Astrocyte (in vitro differentiated cells and primary cell): ENCODE data around the gene KIAA0232. TPM values are rescaled to one million over a fixed set of nuclear protein-coding genes. Genes with fewer than 3 reads are reported as not detected.
A peak's percentile ranks its signal among the peaks of the same experiment; 100 is the strongest.

Experiments
- DNase-seq: peaks from one replicate; pipeline ENCODE4 v3.0.0-alpha.2; 2010; ENCODE audit warnings: low read depth
- FAIRE-seq: peaks from 2 replicates; lab custom pipeline; 2011; peaks lifted over from hg19 to GRCh38; lab: Jason Lieb, UNC
- H2AFZ ChIP-seq: 2 replicates; pipeline ENCODE4 v1.6.0; 2012; ENCODE audit warnings: low read depth, low read length, inconsistent platforms
- H3K27ac ChIP-seq: 2 replicates; pipeline ENCODE4 v1.5.1; 2011; ENCODE audit warnings: low read depth, low read length, inconsistent platforms
- H3K27me3 ChIP-seq: 2 replicates; pipeline ENCODE4 v1.6.0; 2011; ENCODE audit warnings: low read length, inconsistent platforms; ENCODE audit not compliant: insufficient read depth
- H3K36me3 ChIP-seq: 2 replicates; pipeline ENCODE4 v1.5.1; 2011; ENCODE audit warnings: low read length, inconsistent platforms; ENCODE audit not compliant: insufficient read depth
- H3K4me1 ChIP-seq: 2 replicates; pipeline ENCODE4 v1.5.1; 2011; ENCODE audit warnings: low read length, inconsistent platforms; ENCODE audit not compliant: insufficient read depth
- H3K4me2 ChIP-seq: 2 replicates; pipeline ENCODE4 v1.6.0; 2012; ENCODE audit warnings: low read length, inconsistent platforms
- H3K4me3 ChIP-seq: 2 replicates; pipeline ENCODE4 v1.5.1; 2011; ENCODE audit warnings: low read depth, mild to moderate bottlenecking, low read length, inconsistent platforms; ENCODE audit not compliant: insufficient read depth
- H3K79me2 ChIP-seq: 2 replicates; pipeline ENCODE4 v1.6.0; 2012; ENCODE audit warnings: mild to moderate bottlenecking, low read length, inconsistent platforms; ENCODE audit not compliant: insufficient read depth
- H3K9ac ChIP-seq: 2 replicates; pipeline ENCODE4 v1.6.0; 2012; ENCODE audit warnings: mild to moderate bottlenecking, low read length, inconsistent platforms
- H3K9me3 ChIP-seq: 2 replicates; pipeline ENCODE4 v1.5.1; 2012; ENCODE audit warnings: low read depth, mild to moderate bottlenecking, low read length, inconsistent platforms; ENCODE audit not compliant: insufficient read depth
- H4K20me1 ChIP-seq: 2 replicates; pipeline ENCODE4 v1.6.0; 2012; ENCODE audit warnings: low read length, inconsistent platforms; ENCODE audit not compliant: insufficient read depth
- H3K27ac Mint-ChIP-seq: one replicate; pipeline ENCODE4 v1.8.0; 2021; ENCODE audit warnings: mild to moderate bottlenecking, mixed read lengths; ENCODE audit not compliant: unreplicated experiment
- H3K27me3 Mint-ChIP-seq: one replicate; pipeline ENCODE4 v1.8.0; 2021; ENCODE audit warnings: low read depth, mixed read lengths; ENCODE audit not compliant: unreplicated experiment
- H3K36me3 Mint-ChIP-seq: one replicate; pipeline ENCODE4 v1.8.0; 2021; ENCODE audit warnings: low read depth, mixed read lengths; ENCODE audit not compliant: unreplicated experiment
- H3K4me1 Mint-ChIP-seq: one replicate; pipeline ENCODE4 v1.8.0; 2021; ENCODE audit warnings: low read depth, mixed read lengths; ENCODE audit not compliant: unreplicated experiment
- H3K4me3 Mint-ChIP-seq: one replicate; pipeline ENCODE4 v1.8.0; 2021; ENCODE audit warnings: mild to moderate bottlenecking, moderate library complexity, mixed read lengths; ENCODE audit not compliant: unreplicated experiment
- H3K9me3 Mint-ChIP-seq: one replicate; pipeline ENCODE4 v1.8.0; 2021; ENCODE audit warnings: mild to moderate bottlenecking, mixed read lengths; ENCODE audit not compliant: unreplicated experiment
- EZH2 ChIP-seq: IDR thresholded peaks from 2 replicates; pipeline ENCODE4 v1.6.1; 2012; ENCODE audit warnings: mild to moderate bottlenecking, low read length, inconsistent platforms; ENCODE audit not compliant: insufficient read depth
- total RNA-seq: library from RNA; stranded (reverse); gene quantifications from 2 replicates; pipeline ENCODE4 v1.2.1, GENCODE V29; 2021
- TF ChIP-seq, protein P1 (sequence below): IDR thresholded peaks from 2 replicates; pipeline ENCODE4 v1.5.1; 2011; ENCODE audit warnings: low read depth, mild to moderate bottlenecking, inconsistent platforms, low read length, moderate library complexity; ENCODE audit not compliant: insufficient read depth

KIAA0232 gene
- total RNA-seq, 1 donor from 2014 or later = 27.6 TPM

DNA sequence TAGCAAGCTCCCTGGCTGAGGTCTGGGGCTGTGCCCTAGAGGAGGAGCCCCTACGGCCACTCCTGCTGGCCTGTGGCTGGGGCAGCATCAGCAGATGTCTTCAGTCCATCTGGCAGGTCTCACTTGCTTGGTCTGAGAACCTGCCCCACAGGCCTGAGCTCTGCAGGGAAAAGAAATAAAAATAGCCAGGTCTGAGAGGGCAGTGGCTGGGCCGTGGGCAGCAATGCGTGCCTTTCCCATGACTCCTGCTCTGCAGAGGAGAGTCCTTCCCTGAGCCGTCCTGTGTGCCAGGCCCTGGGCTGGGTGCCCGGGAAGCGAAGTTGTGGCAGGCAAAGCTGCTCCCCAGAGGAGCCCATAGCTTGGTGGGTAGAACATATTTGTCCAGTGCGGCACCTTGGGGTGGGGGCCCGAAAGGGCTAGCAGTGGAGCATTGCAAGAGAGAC, 11.3 kb upstream of the KIAA0232 start:
- Mint-ChIP-seq H3K27me3 (peaks cover 39% of the 10 kb centered on the region), H3K9me3 (no peaks in the 10 kb centered on the region), H3K36me3 (peaks cover 3% of the 10 kb centered on the region), H3K4me1 (peaks cover 20% of the 10 kb centered on the region), H3K27ac (no peak overlapping the region), H3K4me3 (no peak overlapping the region)
- TF ChIP-seq, protein P1, sequence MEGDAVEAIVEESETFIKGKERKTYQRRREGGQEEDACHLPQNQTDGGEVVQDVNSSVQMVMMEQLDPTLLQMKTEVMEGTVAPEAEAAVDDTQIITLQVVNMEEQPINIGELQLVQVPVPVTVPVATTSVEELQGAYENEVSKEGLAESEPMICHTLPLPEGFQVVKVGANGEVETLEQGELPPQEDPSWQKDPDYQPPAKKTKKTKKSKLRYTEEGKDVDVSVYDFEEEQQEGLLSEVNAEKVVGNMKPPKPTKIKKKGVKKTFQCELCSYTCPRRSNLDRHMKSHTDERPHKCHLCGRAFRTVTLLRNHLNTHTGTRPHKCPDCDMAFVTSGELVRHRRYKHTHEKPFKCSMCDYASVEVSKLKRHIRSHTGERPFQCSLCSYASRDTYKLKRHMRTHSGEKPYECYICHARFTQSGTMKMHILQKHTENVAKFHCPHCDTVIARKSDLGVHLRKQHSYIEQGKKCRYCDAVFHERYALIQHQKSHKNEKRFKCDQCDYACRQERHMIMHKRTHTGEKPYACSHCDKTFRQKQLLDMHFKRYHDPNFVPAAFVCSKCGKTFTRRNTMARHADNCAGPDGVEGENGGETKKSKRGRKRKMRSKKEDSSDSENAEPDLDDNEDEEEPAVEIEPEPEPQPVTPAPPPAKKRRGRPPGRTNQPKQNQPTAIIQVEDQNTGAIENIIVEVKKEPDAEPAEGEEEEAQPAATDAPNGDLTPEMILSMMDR = no peak
- no peak for TF ChIP-seq EZH2
- Histone ChIP-seq H3K9me3 (no peaks in the 10 kb centered on the region), H3K27ac (no peak overlapping the region), H3K79me2 (no peaks in the 10 kb centered on the region), H3K4me3 (no peak overlapping the region), H3K9ac (no peak overlapping the region), H3K27me3 (peaks cover 7% of the 10 kb centered on the region), H3K4me1 (peaks cover 9% of the 10 kb centered on the region), H3K36me3 (no peaks in the 10 kb centered on the region), H4K20me1 (no peaks in the 10 kb centered on the region), H3K4me2 (no peak overlapping the region), H2AFZ (no peak overlapping the region)
- FAIRE-seq (no peak), DNase-seq (no peak)

DNA sequence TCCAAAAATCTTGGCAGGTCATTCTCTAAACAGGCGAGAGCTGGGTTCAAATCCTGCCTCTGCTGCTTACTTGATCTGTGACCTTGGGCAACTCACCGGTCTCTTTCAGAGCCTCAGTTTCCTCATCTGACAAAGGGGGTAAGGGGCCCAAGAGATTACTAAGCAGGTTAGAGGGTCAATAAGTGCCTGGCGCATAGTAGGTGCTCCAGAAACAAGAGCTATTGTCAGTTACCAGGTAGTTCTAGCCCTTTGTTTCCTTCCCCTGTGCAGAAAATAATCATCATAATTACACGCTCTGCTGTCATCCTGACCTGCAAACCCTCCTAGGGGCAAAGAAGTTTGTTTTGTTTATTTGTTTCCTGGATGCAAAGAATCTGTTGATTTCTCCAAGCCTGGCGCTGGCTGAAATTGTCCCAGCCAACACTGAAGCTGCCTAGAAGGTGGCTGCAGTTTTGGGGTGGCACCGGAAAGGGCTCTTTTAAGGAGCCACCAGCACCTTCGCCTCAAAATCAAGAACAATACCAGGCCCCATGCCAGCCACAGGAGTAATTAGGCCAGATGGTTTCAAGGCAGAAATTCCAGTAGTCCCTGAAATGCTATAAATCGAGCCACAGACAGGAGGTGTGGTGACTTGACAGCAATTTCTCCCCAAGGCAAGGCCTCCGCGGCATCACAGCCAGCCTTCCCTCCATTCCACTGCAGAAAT, 10.2 kb upstream of the KIAA0232 start:
- Histone ChIP-seq H3K27me3 (peaks cover 9% of the 10 kb centered on the region), H3K4me2 (no peak overlapping the region), H4K20me1 (no peaks in the 10 kb centered on the region), H3K27ac (no peak overlapping the region), H3K9me3 (no peaks in the 10 kb centered on the region), H3K4me3 (no peak overlapping the region), H2AFZ (no peak overlapping the region), H3K4me1 (peaks cover 9% of the 10 kb centered on the region), H3K36me3 (no peaks in the 10 kb centered on the region), H3K9ac (no peak overlapping the region), H3K79me2 (no peaks in the 10 kb centered on the region)
- DNase-seq (peak; percentile 51), FAIRE-seq (no peak)
- TF ChIP-seq, protein P1 = no peak
- TF ChIP-seq EZH2 = no peak
- peak overlapping the region; percentile 34 for H3K27ac Mint-ChIP-seq
- peaks cover 17% of the 10 kb centered on the region for H3K4me1 Mint-ChIP-seq
- no peak overlapping the region for H3K4me3 Mint-ChIP-seq
- H3K27me3 Mint-ChIP-seq = peaks cover 38% of the 10 kb centered on the region
- H3K9me3 Mint-ChIP-seq = no peaks in the 10 kb centered on the region
- peaks cover 2% of the 10 kb centered on the region for H3K36me3 Mint-ChIP-seq

DNA sequence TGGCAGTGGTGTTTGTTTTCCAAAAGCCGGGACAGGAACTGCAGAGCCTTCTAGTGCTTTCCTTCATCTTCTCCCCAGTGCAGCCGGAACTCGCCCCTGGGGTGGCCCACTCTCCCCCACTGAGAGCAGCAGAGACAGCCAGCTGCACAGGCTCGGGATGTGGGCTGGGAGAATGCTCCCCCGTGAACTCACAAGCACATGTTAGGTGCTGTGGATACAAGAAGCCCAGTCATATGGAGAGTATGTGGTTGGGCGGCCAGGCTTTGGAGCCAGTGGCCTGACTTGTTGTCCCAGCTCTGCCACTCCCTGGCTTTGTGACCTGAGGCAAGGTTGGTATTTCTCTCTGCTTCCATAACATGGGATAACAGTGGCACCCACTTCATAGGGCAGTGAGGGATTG, 9.4 kb upstream of the KIAA0232 start:
- H3K9ac ChIP-seq = no peak overlapping the region
- no peak for TF ChIP-seq EZH2
- TF ChIP-seq, protein P1 = no peak
- H3K4me1 ChIP-seq = peaks cover 8% of the 10 kb centered on the region
- peaks cover 2% of the 10 kb centered on the region for H3K36me3 Mint-ChIP-seq
- no peak overlapping the region for H3K27ac ChIP-seq
- H3K79me2 ChIP-seq = no peaks in the 10 kb centered on the region
- H2AFZ ChIP-seq = no peak overlapping the region
- FAIRE-seq (no peak), DNase-seq (peak; percentile 34)
- no peaks in the 10 kb centered on the region for H3K9me3 Mint-ChIP-seq
- peaks cover 9% of the 10 kb centered on the region for H3K27me3 ChIP-seq
- H3K9me3 ChIP-seq = no peaks in the 10 kb centered on the region
- H3K4me3 ChIP-seq = no peak overlapping the region
- H3K4me3 Mint-ChIP-seq = peak overlapping the region; percentile 40
- H4K20me1 ChIP-seq = no peaks in the 10 kb centered on the region
- no peak overlapping the region for H3K27ac Mint-ChIP-seq
- H3K36me3 ChIP-seq = no peaks in the 10 kb centered on the region
- H3K27me3 Mint-ChIP-seq = peaks cover 38% of the 10 kb centered on the region
- H3K4me2 ChIP-seq = no peak overlapping the region
- peaks cover 23% of the 10 kb centered on the region for H3K4me1 Mint-ChIP-seq
